Measurements from ENCODE around the gene GPR4.
A peak's percentile ranks its signal among the peaks of the same experiment; 100 is the strongest.
"Not testable (repeated sequence)": the region's sequence is repeated elsewhere in the genome, so short reads cannot be mapped to it uniquely, and the experiment has no call there.

The GPR4 gene

GRCh38 chr19:45621976-45622503, 20.0 kb upstream of the GPR4 start:
- DNase-seq (ENCODE audit: low spot score) = no peak

- DNase-seq (ENCODE audit: low spot score) = no peak
These were observed 19.4 kb upstream of the GPR4 start for GRCh38 chr19:45621389-45621788.

GRCh38 chr19:45616704-45617017, 14.6 kb upstream of the GPR4 start:
- DNase-seq (ENCODE audit: low spot score) = no peak

- peak; percentile 84 for DNase-seq (ENCODE audit: low spot score)
These were observed 14.0 kb upstream of the GPR4 start for GRCh38 chr19:45615795-45616703.

- not testable (repeated sequence) for DNase-seq (ENCODE audit: low spot score)
These were observed 13.0 kb upstream of the GPR4 start for GRCh38 chr19:45615056-45615455.

GRCh38 chr19:45613926-45614725, 12.1 kb upstream of the GPR4 start:
- DNase-seq (ENCODE audit: low spot score) = peak; percentile 93

GRCh38 chr19:45608948-45609347, 6.9 kb upstream of the GPR4 start:
- DNase-seq (ENCODE audit: low spot score) = no peak

GRCh38 chr19:45607071-45608029, 5.3 kb upstream of the GPR4 start:
- DNase-seq (ENCODE audit: low spot score) = peak; percentile 86

- DNase-seq (ENCODE audit: low spot score) = no peak
These were observed 897 bp downstream of the GPR4 start for GRCh38 chr19:45601115-45601514.

- no peak for DNase-seq (ENCODE audit: low spot score)
These were observed 1.6 kb downstream of the GPR4 start for GRCh38 chr19:45600340-45600885.

GRCh38 chr19:45599286-45599685, 2.7 kb downstream of the GPR4 start:
- DNase-seq (ENCODE audit: low spot score) = no peak

GRCh38 chr19:45598267-45599001, 3.6 kb downstream of the GPR4 start:
- peak; percentile 27 for DNase-seq (ENCODE audit: low spot score)

- DNase-seq (ENCODE audit: low spot score) = no peak
These were observed 4.4 kb downstream of the GPR4 start for GRCh38 chr19:45597425-45598111.

- DNase-seq (ENCODE audit: low spot score) = no peak
These were observed 6.2 kb downstream of the GPR4 start for GRCh38 chr19:45595814-45596213.

GRCh38 chr19:45593520-45593919, 8.5 kb downstream of the GPR4 start:
- no peak for DNase-seq (ENCODE audit: low spot score)

- DNase-seq (ENCODE audit: low spot score) = no peak
These were observed 9.6 kb downstream of the GPR4 start for GRCh38 chr19:45592366-45592765.

GRCh38 chr19:45591638-45592005, 10.4 kb downstream of the GPR4 start:
- DNase-seq (ENCODE audit: low spot score) = no peak

- peak; percentile 52 for DNase-seq (ENCODE audit: low spot score)
These were observed 10.9 kb downstream of the GPR4 start for GRCh38 chr19:45591004-45591637.

- no peak for DNase-seq (ENCODE audit: low spot score)
These were observed 11.6 kb downstream of the GPR4 start for GRCh38 chr19:45590300-45591003.

Data from AG20443 (cell line).